HEK293 (cell line): ENCODE results near the gene BPIFA1.

ENCODE experiments used
- TF ChIP-seq, protein P1 (sequence below): fragments of 450-650 bp; formaldehyde crosslinking; IDR thresholded peaks from 2 replicates; pipeline ENCODE4 v1.5.1; 2016; ENCODE audit warnings: missing biosample characterization, missing genetic modification characterization
- TF ChIP-seq, protein P2 (sequence below): fragments of 450-650 bp; formaldehyde crosslinking; IDR thresholded peaks from 2 replicates; pipeline ENCODE4 v1.5.1; 2016; ENCODE audit warnings: missing biosample characterization, missing genetic modification characterization

DNA sequence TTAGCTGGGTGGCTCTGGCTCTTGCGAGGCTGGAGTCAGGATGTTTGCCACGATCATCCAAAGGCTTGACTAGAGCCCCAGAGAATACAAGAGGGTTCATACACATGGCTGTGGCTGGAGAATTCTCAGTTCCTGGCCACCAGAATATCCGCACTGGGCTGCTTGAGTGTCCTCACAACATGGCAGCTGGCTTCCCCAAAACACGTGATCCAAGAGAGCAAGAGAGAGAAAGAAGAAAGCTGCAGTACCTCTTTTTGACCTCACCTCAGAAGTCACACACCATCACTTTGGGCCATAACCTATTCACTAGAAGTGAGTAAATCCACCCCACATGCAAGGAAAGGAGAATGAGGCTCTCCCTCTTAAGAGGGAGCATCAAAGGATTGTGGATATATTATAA, 25.7 kb downstream of the BPIFA1 start:
- TF ChIP-seq, protein P1, sequence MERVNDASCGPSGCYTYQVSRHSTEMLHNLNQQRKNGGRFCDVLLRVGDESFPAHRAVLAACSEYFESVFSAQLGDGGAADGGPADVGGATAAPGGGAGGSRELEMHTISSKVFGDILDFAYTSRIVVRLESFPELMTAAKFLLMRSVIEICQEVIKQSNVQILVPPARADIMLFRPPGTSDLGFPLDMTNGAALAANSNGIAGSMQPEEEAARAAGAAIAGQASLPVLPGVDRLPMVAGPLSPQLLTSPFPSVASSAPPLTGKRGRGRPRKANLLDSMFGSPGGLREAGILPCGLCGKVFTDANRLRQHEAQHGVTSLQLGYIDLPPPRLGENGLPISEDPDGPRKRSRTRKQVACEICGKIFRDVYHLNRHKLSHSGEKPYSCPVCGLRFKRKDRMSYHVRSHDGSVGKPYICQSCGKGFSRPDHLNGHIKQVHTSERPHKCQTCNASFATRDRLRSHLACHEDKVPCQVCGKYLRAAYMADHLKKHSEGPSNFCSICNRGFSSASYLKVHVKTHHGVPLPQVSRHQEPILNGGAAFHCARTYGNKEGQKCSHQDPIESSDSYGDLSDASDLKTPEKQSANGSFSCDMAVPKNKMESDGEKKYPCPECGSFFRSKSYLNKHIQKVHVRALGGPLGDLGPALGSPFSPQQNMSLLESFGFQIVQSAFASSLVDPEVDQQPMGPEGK (tag by site-specific recombination): no peak
- TF ChIP-seq, protein P2, sequence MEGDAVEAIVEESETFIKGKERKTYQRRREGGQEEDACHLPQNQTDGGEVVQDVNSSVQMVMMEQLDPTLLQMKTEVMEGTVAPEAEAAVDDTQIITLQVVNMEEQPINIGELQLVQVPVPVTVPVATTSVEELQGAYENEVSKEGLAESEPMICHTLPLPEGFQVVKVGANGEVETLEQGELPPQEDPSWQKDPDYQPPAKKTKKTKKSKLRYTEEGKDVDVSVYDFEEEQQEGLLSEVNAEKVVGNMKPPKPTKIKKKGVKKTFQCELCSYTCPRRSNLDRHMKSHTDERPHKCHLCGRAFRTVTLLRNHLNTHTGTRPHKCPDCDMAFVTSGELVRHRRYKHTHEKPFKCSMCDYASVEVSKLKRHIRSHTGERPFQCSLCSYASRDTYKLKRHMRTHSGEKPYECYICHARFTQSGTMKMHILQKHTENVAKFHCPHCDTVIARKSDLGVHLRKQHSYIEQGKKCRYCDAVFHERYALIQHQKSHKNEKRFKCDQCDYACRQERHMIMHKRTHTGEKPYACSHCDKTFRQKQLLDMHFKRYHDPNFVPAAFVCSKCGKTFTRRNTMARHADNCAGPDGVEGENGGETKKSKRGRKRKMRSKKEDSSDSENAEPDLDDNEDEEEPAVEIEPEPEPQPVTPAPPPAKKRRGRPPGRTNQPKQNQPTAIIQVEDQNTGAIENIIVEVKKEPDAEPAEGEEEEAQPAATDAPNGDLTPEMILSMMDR (tag by site-specific recombination): no peak
